CD4-positive, alpha-beta T cell treated with Interleukin-4 for 4 hours (primary cell): ENCODE results near the gene RPP25L.
"Not testable (repeated sequence)": the region's sequence is repeated elsewhere in the genome, so short reads cannot be mapped to it uniquely, and the experiment has no call there.

Experiments
- DNase-seq: peaks from one replicate; pipeline ENCODE4 v3.0.0-alpha.2; 2020

The RPP25L gene

DNA sequence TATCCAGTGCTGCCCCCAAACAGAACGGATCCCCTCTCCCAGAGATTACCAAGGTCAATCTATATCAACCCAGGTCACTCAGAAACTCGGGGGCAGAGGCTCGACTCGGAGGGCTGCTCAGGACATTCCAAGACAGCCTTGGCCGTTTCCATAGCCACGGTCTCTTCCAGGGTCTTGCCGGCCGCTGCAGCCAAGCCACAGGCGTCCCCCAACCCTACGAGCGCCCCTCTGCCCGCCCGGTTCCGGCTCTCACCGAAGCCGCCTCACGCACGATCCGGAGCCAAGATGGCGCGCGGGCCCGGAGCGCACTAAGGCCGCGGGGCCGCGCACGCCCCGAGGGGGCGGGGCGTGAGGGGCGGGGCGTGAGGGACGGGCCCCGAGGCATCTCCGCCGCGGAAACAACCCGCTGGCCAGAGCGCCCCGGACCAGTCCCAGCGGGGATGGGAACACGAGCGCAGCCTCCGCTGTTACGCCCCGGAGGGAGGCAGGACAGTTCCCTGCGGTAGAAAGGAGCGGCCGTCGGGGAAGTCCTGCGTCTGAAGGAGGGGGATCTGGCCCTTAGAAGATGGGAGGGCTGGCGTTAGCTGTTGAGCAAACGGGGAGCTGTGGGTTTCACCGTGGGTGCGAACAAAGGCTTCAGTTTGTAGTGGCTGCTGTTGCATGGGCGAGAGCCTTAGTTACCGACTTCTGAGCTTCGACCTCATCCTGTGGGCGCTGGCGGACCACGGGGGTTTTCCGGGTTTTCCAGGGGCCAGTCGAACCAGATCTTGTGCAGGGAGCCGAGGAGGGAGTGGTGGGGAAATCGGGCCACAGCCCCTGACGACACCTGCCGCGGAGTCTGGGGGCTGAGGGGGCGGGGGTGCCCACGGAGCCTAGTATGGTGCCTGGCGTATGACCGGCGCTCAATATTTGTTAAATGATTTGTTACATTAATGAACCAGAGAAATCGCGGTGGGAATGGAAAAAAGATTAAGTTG, at the start of gene RPP25L:
TSS of gene RPP25L (minus strand) at position 287 of the 977 bp plus-strand sequence. CDS start 801 bp downstream, outside the sequence.
- DNase-seq: peak; percentile 72

DNA sequence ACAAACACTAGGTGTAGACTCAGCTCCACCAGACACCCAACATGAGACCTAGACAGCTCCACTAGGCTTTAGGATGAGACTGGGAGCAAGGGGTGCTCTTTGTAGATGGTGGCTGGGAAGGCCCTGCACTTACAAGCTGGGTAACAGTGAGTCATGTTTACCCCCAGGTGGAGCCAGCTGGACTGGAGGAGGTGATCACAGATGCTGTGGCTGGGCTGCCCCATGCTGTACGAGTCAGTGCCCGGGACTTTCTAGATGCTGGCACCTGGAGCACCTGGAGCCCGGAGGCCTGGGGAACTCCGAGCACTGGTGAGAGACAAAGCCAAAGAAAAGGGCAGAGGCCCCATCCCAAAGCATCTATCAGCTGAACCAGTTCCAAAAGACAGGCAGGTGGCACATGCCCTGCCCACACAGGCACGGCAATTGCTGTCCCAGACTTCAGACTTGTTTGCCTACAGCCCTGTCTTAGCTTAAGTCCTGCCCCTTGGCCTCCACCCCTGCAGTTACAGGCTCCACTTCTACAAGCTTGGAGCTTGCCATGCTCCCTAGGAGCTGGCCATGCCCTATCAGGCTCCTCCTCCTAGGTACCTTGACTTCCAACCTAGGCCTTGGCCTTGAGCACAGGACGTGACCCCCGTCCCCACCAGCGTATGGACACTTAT, 47.8 kb upstream of the RPP25L start:
- DNase-seq: peak; percentile 24

GRCh38 chr9:34658461-34658860, 46.6 kb upstream of the RPP25L start:
- no peak for DNase-seq

GRCh38 chr9:34656992-34657391, 45.1 kb upstream of the RPP25L start:
- DNase-seq: no peak

- no peak for DNase-seq
Observed at GRCh38 chr9:34655394-34655793, 43.5 kb upstream of the RPP25L start.

- DNase-seq: no peak
Observed at GRCh38 chr9:34654323-34655051, 42.6 kb upstream of the RPP25L start.

- DNase-seq: no peak
Observed at GRCh38 chr9:34653151-34654072, 41.5 kb upstream of the RPP25L start.

GRCh38 chr9:34652602-34653000, 40.7 kb upstream of the RPP25L start:
- no peak for DNase-seq

GRCh38 chr9:34651876-34652601, 40.1 kb upstream of the RPP25L start, which contains the start of gene IL11RA:
IL11RA (plus strand) TSS chr9:34652185; CDS start chr9:34655218, 3,033 bp downstream.
- peak; percentile 71 for DNase-seq

DNA sequence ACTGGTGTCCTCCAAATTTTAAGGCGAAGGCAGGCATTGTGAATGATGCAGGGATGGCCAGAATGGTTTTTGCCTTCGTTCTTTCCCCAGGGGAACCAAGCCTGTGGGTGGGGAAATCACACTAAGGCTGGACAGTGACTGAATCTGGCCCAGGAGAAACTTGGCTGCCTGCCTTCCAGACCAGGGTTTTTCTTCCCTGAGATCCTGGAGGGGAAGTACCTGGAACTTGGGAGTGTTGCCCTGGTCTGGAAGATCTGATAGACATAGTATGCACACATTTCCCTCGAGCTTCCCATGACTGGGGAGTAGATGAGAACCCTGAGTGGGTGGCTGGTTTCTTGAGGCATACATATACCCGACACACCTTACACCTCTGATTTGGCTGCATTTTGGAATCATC, 39.4 kb upstream of the RPP25L start:
- DNase-seq: no peak

GRCh38 chr9:34650816-34651215, 38.9 kb upstream of the RPP25L start:
- DNase-seq: no peak

DNA sequence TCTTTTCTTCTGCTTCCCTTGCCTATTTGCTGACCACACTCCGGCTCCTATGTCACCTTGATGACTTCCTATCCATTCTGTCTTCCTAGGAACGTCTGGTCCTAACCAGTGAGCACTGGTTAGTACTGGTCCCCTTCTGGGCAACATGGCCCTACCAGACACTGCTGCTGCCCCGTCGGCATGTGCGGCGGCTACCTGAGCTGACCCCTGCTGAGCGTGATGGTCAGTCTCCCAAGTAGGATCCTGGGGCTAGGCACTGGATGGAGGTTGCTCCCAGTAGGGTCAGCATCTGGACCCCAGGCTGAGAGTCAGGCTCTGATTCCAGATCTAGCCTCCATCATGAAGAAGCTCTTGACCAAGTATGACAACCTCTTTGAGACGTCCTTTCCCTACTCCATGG, 36.8 kb upstream of the RPP25L start:
- DNase-seq: no peak

DNA sequence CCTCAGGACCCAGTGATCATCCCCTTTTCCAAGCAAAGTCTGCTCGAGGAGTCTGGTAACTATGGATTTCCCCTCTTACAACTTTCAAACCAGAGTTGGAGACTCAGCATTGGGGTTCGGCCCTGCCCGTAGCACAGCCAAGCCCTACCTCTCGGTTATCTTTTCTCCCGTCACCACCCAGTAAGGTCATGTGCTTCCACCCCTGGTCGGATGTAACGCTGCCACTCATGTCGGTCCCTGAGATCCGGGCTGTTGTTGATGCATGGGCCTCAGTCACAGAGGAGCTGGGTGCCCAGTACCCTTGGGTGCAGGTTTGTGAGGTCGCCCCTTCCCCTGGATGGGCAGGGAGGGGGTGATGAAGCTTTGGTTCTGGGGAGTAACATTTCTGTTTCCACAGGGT, 35.8 kb upstream of the RPP25L start:
- DNase-seq: peak; percentile 19

- no peak for DNase-seq
Observed at GRCh38 chr9:34647084-34647403, 35.1 kb upstream of the RPP25L start.

GRCh38 chr9:34646211-34647083, 34.5 kb upstream of the RPP25L start, which contains the start of gene GALT:
GALT (plus strand) TSS chr9:34646675; CDS start chr9:34646705, 30 bp downstream.
- peak; percentile 96 for DNase-seq

GRCh38 chr9:34644766-34645314, 32.9 kb upstream of the RPP25L start:
- no peak for DNase-seq

- no peak for DNase-seq
Observed at GRCh38 chr9:34642679-34643078, 30.8 kb upstream of the RPP25L start.

GRCh38 chr9:34639322-34639721, 27.4 kb upstream of the RPP25L start:
- DNase-seq: not testable (repeated sequence)

DNA sequence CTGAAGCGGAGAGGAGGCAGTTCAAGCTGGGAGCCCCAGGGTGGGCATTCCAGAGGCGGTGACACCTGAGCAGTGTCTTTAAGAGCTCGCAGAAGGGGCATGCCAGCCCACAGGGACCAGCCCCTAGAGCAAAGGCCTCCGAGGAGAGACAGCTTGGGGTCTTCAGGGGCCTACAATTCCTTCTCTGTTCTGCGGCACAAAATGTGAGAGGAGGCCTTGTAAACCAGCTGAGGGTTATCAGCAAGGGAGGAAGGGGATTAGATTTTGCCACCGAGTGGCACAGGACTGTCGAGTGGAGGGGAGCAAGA, 26.2 kb upstream of the RPP25L start:
- no peak for DNase-seq
